Measurements from ENCODE around the gene ADGRV1. TPM values are rescaled to one million over a fixed set of nuclear protein-coding genes. Genes with fewer than 3 reads are reported as not detected.

The ADGRV1 gene
- total and polyA plus RNA-seq, 8 donors, result 0.75 to 10.3 (median 4.0) TPM

DNA sequence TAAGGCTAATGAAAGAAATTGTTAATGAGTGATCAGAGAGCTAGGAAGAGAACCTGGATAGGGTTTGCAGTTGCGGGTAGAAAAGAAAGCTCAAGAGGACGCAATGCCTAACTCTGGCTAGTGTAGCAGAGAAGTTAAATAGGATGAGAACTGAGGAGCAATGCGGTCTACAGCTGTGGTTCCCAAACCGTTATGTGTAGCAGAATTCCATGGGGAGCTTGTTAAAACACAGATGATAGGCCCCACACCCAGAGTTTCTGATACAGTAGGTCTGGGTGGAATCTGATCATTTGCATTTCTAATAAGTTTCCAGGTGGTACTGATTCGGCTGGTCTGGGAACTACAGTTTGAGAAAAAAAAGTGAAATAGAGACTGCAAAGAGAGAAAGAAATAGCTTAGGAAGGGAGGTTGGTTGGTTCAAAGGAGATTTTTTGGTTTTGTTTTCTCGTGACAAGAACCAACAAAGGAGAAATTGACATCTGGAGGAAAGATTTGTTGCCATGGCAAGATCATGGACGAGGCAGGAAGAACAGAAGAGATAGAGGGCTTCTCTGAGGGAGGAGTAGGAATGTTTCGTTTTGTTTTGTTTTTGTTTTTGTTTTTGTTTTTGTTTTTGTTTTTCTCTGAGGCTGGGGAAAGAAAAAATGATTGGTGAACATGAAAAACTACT, 548.4 kb downstream of the ADGRV1 start:
- no peak for DNase-seq
- no peaks in the 10 kb centered on the region for H3K36me3 ChIP-seq
- no peaks in the 10 kb centered on the region for H3K9me3 ChIP-seq
- no peaks in the 10 kb centered on the region for H3K27me3 ChIP-seq
- no peak overlapping the region for H3K4me3 ChIP-seq
- intact Hi-C loops (cut with DNase I; ENCODE audit: low total_unique reads), result loop anchor here (10.0 kb wide), 1 partner anchor 278 kb away; the partner anchor contains the start of gene ARRDC3
- TF ChIP-seq EP300 (IDR thresholded peaks at IDR 0.05), result no peak
- TF ChIP-seq POLR2A (IDR thresholded peaks at IDR 0.05), result no peak
- TF ChIP-seq POLR2AphosphoS5 (IDR thresholded peaks at IDR 0.05), result no peak
- TF ChIP-seq, protein P1, sequence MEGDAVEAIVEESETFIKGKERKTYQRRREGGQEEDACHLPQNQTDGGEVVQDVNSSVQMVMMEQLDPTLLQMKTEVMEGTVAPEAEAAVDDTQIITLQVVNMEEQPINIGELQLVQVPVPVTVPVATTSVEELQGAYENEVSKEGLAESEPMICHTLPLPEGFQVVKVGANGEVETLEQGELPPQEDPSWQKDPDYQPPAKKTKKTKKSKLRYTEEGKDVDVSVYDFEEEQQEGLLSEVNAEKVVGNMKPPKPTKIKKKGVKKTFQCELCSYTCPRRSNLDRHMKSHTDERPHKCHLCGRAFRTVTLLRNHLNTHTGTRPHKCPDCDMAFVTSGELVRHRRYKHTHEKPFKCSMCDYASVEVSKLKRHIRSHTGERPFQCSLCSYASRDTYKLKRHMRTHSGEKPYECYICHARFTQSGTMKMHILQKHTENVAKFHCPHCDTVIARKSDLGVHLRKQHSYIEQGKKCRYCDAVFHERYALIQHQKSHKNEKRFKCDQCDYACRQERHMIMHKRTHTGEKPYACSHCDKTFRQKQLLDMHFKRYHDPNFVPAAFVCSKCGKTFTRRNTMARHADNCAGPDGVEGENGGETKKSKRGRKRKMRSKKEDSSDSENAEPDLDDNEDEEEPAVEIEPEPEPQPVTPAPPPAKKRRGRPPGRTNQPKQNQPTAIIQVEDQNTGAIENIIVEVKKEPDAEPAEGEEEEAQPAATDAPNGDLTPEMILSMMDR (IDR thresholded peaks at IDR 0.05), result no peak
- H3K4me1 ChIP-seq, result peaks cover 0 to 19% (median 11%) of the 10 kb centered on the region in 4 donors
- H3K27ac ChIP-seq, result no peak overlapping the region
- 83 to 91% (median 89%) methylated on average over 8 of the region's 8 CpGs for WGBS, 5 donors

DNA sequence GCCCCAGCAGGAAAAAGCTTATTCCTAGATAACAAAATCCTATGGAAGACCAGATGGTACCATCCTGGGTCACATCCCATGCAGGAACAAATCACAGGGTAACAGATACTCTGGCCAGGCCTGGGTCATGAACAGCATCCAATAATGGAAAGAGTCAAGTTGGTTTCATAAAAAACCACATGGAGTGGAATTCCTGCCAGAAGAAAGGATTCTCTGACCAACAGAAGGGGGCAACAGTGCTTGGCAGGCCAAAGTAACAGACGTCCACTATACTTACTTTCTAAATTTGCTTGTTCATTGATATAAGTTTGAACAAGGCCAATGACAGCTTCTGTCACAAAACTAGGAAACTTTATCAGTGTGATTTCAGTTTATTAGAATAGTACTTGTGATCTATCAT, 551.0 kb downstream of the ADGRV1 start:
- intact Hi-C loops (cut with DNase I; ENCODE audit: low total_unique reads), result loop anchor here (10.0 kb wide), 1 partner anchor 275 kb away; the partner anchor contains the start of gene ARRDC3
- H3K27ac ChIP-seq, result no peak overlapping the region
- no peak for DNase-seq
- H3K36me3 ChIP-seq, result no peaks in the 10 kb centered on the region
- 53 to 86% (median 79%) methylated on average over 1 of the region's 1 CpG for WGBS, 5 donors
- no peaks in the 10 kb centered on the region for H3K27me3 ChIP-seq
- no peaks in the 10 kb centered on the region for H3K9me3 ChIP-seq
- H3K4me3 ChIP-seq, result no peak overlapping the region
- H3K4me1 ChIP-seq, result peaks cover 3 to 25% (median 15%) of the 10 kb centered on the region in 4 donors
- no peak for TF ChIP-seq POLR2A (IDR thresholded peaks at IDR 0.05)
- TF ChIP-seq, protein P1 (IDR thresholded peaks at IDR 0.05), result no peak
- no peak for TF ChIP-seq EP300 (IDR thresholded peaks at IDR 0.05)
- TF ChIP-seq POLR2AphosphoS5 (IDR thresholded peaks at IDR 0.05), result no peak

DNA sequence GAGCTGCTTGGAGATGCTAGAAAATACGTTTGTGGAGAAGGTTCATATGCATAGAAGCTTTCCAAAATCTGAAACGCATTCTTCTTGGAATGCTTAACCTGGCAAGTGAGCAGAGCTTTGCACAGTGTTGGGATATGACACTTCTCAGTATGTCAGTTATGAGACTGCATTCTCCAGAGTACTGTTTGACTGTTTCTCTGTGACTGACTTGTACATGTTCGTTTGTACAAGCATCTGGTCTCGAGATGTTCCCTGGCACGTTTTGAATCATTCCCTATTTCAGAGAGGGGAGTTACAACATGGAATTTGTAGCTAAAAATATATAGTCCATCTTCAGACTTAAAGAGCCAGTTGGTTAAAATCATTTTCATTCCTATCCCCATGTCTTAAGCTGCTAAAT, 552.1 kb downstream of the ADGRV1 start:
- Histone ChIP-seq H3K9me3 (no peaks in the 10 kb centered on the region), H3K27ac (peak overlapping the region in 1 of 5 donors; percentile 4), H3K27me3 (no peaks in the 10 kb centered on the region), H3K4me1 (peaks cover 3 to 27% (median 16%) of the 10 kb centered on the region in 4 donors), H3K4me3 (no peak overlapping the region), H3K36me3 (no peaks in the 10 kb centered on the region)
- intact Hi-C loops (cut with DNase I; ENCODE audit: low total_unique reads), result no loop called here
- 39 to 62% (median 55%) methylated on average over 5 of the region's 5 CpGs for whole genome bisulfite sequencing, 5 donors
- TF ChIP-seq, protein P1 (IDR thresholded peaks at IDR 0.05), result no peak
- no peak for TF ChIP-seq EP300 (IDR thresholded peaks at IDR 0.05)
- TF ChIP-seq POLR2A (IDR thresholded peaks at IDR 0.05), result no peak
- TF ChIP-seq POLR2AphosphoS5 (IDR thresholded peaks at IDR 0.05), result no peak
- DNase-seq, result peak in 1 of 2 donors; percentile 68

DNA sequence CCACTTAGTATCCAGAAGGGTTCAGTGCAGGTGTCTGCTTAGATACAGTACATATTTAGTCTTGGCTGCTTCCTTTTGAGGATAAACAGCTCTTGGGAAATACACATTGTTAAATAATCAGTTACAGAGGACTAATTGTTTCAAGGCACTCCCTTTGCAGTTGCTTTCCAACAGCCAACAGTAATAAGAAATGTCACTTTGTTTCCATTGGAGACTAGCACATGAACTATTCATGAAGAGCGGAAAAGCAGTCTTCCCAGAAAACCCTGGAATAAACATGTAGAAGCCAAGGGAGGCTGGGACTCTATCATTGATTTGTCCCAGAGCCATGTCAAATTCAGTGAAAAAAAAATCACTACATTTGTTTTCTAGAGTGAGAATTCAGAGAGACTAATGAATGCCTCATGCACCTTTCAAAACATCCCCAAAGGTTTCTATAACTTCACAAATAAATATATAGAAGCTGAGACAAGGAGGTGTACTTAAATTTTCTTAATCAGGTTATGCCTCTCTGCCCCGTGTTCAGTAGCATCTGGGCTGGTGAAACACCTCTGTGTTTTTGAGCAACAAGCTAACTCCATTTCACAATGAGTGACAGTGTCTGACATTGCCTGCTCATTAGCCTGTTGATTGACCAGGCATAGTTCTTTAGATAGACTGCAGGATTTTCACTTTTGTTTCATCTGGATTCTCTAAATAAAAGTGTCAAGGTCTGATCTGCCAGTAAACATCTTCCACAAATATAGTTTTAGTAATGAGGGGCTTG, 553.1 kb downstream of the ADGRV1 start:
- H3K27ac ChIP-seq, result no peak overlapping the region
- no peak overlapping the region for H3K4me3 ChIP-seq
- peak in 1 of 2 donors; percentile 52 for DNase-seq
- H3K36me3 ChIP-seq, result no peaks in the 10 kb centered on the region
- H3K4me1 ChIP-seq, result peaks cover 3 to 27% (median 16%) of the 10 kb centered on the region in 4 donors
- 65 to 81% (median 72%) methylated on average over 2 of the region's 2 CpGs for WGBS, 5 donors
- TF ChIP-seq POLR2A (IDR thresholded peaks at IDR 0.05) (no peak), EP300 (IDR thresholded peaks at IDR 0.05) (no peak), POLR2AphosphoS5 (IDR thresholded peaks at IDR 0.05) (no peak)
- TF ChIP-seq, protein P1 (IDR thresholded peaks at IDR 0.05), result no peak
- intact Hi-C loops (cut with DNase I; ENCODE audit: low total_unique reads), result no loop called here
- H3K27me3 ChIP-seq, result no peaks in the 10 kb centered on the region
- no peaks in the 10 kb centered on the region for H3K9me3 ChIP-seq

Measured in stomach (tissue), 9 donors.